ENCODE measurements around the gene STXBP5. TPM values are rescaled to one million over a fixed set of nuclear protein-coding genes. Genes with fewer than 3 reads are reported as not detected.
A peak's percentile ranks its signal among the peaks of the same experiment; 100 is the strongest.

The STXBP5 gene
- total and polyA plus RNA-seq, 9 of the 15 experiments (the other 6 are each of a cell fraction or from before 2014, with no cell fraction given): 23.3 to 172 (median 71.5) TPM

DNA sequence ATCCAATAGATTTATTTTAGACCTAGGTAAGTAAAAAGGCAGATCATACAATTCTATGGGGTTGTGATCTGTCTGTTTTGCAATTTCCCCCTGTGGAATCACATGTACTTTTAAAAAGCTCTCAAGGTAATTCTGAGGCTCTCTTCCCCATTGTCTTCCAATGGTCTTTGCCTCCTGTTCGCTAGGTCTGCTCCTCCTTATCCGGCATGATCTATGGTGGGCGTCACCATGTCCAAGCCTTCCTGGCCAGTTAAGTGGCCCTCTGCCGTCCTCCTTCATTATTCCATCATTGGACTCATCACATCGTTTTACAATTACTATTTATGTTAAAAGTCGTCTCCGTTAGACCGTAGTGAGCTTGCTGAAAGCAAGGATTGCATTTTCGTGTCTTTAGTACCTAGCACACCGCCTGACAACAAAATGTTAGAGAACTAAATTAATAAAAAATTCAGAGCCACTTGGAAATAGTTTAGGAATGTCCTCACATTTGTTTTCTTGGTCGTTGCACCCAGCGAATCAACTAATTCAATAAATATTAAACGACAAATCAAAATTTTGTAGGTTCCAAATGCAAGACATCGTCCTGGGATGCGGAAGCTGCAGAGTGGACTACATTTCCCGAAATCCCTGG lies 2.2 kb upstream of the STXBP5 start (continued):
- TF ChIP-seq CREB3 (tag; conservative IDR thresholded peaks at IDR 0.05; ENCODE audit: low read depth) (no peak), ZNF395 (CRISPR knock-in tag; IDR thresholded peaks at IDR 0.05) (no peak), MCM5 (IDR thresholded peaks at IDR 0.05; ENCODE audit: low read depth) (no peak), L3MBTL2 (IDR thresholded peaks at IDR 0.05) (peak; percentile 29; the same call in 1 of the 2 replicates), POLR2B (IDR thresholded peaks at IDR 0.05; ENCODE audit: low read depth, partially characterized antibody) (peak; percentile 54), ATF6 (CRISPR knock-in tag; IDR thresholded peaks at IDR 0.05) (no peak; the same call in 1 of the 2 replicates), ARID1B (IDR thresholded peaks at IDR 0.05) (peak; percentile 33), TBL1XR1 (IDR thresholded peaks at IDR 0.05; ENCODE audit: low read length in 2 of 2) (peak in 1 of 2 experiments; percentile 47; a peak in 1 of 4 replicates), REST (IDR thresholded peaks at IDR 0.05; ENCODE audit: borderline replicate concordance) (peak; percentile 36; the same call in 1 of the 2 replicates), REST (CRISPR knock-in tag; IDR thresholded peaks at IDR 0.05; ENCODE audit: low read depth) (no peak), ZNF76 (CRISPR knock-in tag; IDR thresholded peaks at IDR 0.05; ENCODE audit: borderline replicate concordance) (no peak)
- TF ChIP-seq, protein P1, sequence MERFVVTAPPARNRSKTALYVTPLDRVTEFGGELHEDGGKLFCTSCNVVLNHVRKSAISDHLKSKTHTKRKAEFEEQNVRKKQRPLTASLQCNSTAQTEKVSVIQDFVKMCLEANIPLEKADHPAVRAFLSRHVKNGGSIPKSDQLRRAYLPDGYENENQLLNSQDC (CRISPR knock-in tag; IDR thresholded peaks at IDR 0.05): 0 out of 2 replicates have a peak, but pooled peaks have one; percentile 4

Data from K562 (cell line).